T-cell (primary cell): ENCODE data around the gene YTHDF1. TPM values are rescaled to one million over a fixed set of nuclear protein-coding genes. Genes with fewer than 3 reads are reported as not detected.

Experiments
- ATAC-seq, 4 experiments: fragments of 200-7000 bp in 3 of 4; fragments of 150-1000 bp in 1 of 4; cut with Tn5 transposase; replicated peaks in 1 of 4; 1 replicate in 3 of 4; 2 replicates in 1 of 4; pipeline ENCODE4 v1.10.0; 2021; ENCODE audit warnings: moderate library complexity in 3 of 4, mild to moderate bottlenecking in 2 of 4, moderate number of reproducible peaks in 1 of 4
- CTCF ChIA-PET, 2 donors: fragments of 300-600 bp; sonication (Branson Sonifier 250); formaldehyde crosslinking; loops; one replicate each; lab custom pipeline; 2022; ENCODE audit warnings: antibody characterized with exemption in 2 of 2; lab: Charles Lee
- POLR2A ChIA-PET, 2 donors: fragments of 300-600 bp; sonication (Branson Sonifier 250); formaldehyde crosslinking; loops; one replicate each; lab custom pipeline; 2022; ENCODE audit warnings: antibody characterized with exemption in 2 of 2; lab: Charles Lee
- DNase-seq, 35 experiments: peaks; one replicate each; pipeline versions ENCODE4 v3.0.0 to v3.0.0-alpha.2; 2013 to 2023
- H3K27ac ChIP-seq: one replicate; pipeline ENCODE4 v1.5.1; 2013; ENCODE audit warnings: low read length
- H3K27me3 ChIP-seq, 2 experiments: replicated peaks in 1 of 2; 1 replicate in 1 of 2; 2 replicates in 1 of 2; pipeline versions ENCODE4 v1.6.1 to v1.7.0; 2013; ENCODE audit warnings: low read length in 1 of 2, mixed read lengths in 1 of 2; ENCODE audit not compliant: control insufficient read depth in 2 of 2, insufficient read depth in 2 of 2; ENCODE audit errors: extremely low read depth in 1 of 2
- H3K36me3 ChIP-seq, 2 donors: 1 replicate in 1 of 2; 2 replicates in 1 of 2; pipeline versions ENCODE4 v1.6.1 to v1.7.0; 2013; ENCODE audit warnings: low read length in 1 of 2; ENCODE audit not compliant: control insufficient read depth in 2 of 2, insufficient read depth in 1 of 2; ENCODE audit errors: extremely low read depth in 1 of 2
- H3K4me1 ChIP-seq, 2 experiments: 1 replicate in 1 of 2; 2 replicates in 1 of 2; pipeline versions ENCODE4 v1.6.1 to v1.7.0; 2013; ENCODE audit warnings: low read length in 2 of 2, mixed read lengths in 1 of 2; ENCODE audit not compliant: insufficient read depth in 2 of 2, control insufficient read depth in 1 of 2; ENCODE audit errors: extremely low read depth in 1 of 2
- H3K4me3 ChIP-seq, 2 donors: 1 replicate in 1 of 2; 2 replicates in 1 of 2; pipeline versions ENCODE4 v1.5.1 to v1.7.0; 2013; ENCODE audit warnings: mild to moderate bottlenecking in 2 of 2, low read length in 1 of 2, moderate library complexity in 1 of 2; ENCODE audit not compliant: control insufficient read depth in 1 of 2; ENCODE audit errors: extremely low read depth in 1 of 2
- H3K9me3 ChIP-seq: 2 replicates; pipeline ENCODE4 v1.7.0; 2013
- H3K27ac Mint-ChIP-seq, 2 donors: one replicate each; pipeline ENCODE4 v1.8.0; 2020 to 2021; ENCODE audit warnings: mild to moderate bottlenecking in 2 of 2, mixed read lengths in 2 of 2
- H3K27me3 Mint-ChIP-seq, 2 donors: one replicate each; pipeline ENCODE4 v1.8.0; 2021 to 2022; ENCODE audit warnings: mixed read lengths in 2 of 2
- H3K36me3 Mint-ChIP-seq: one replicate; pipeline ENCODE4 v1.8.0; 2021; ENCODE audit warnings: mixed read lengths
- H3K4me1 Mint-ChIP-seq, 3 donors: one replicate each; pipeline ENCODE4 v1.8.0; 2020 to 2022; ENCODE audit warnings: mixed read lengths in 3 of 3, mild to moderate bottlenecking in 1 of 3
- H3K4me3 Mint-ChIP-seq, 3 donors: one replicate each; pipeline ENCODE4 v1.8.0; 2020 to 2022; ENCODE audit warnings: mild to moderate bottlenecking in 3 of 3, mixed read lengths in 3 of 3, moderate library complexity in 3 of 3
- H3K9me3 Mint-ChIP-seq, 3 donors: one replicate each; pipeline ENCODE4 v1.8.0; 2020 to 2022; ENCODE audit warnings: mixed read lengths in 3 of 3
- WGBS: methylation state at CpG from one replicate; pipeline ENCODE4 v1.1.5; 2013; ENCODE audit warnings: missing lambda C conversion rate; ENCODE audit not compliant: insufficient coverage; 5-methylcytosine and 5-hydroxymethylcytosine counted together
- total RNA-seq, 35 experiments: library from RNA in 6 of 35; stranded (reverse) in 6 of 35; fragments of 120-200 nt in 1 of 35; gene quantifications; one replicate each; pipeline versions ENCODE4 v1.2.1 to v1.2.4 and lab custom pipeline; 2013 to 2026

Gene YTHDF1
- total RNA-seq, 5 donors from 2014 or later (not counting 1 experiment from before 2014, with no cell fraction given) = 36.7 to 44.5 (median 42.2) TPM

- no peak overlapping the region for H3K27ac ChIP-seq
- ChIA-PET CTCF (no interaction called here), POLR2A (interaction anchor here in 1 of 2 donors (0.6 kb wide), 1 partner anchor 18 kb away, joined by 3 read pairs; the partner anchor contains the start of gene BIRC7)
- H3K4me1 ChIP-seq = peaks cover 9 to 32% of the 10 kb centered on the region in 2 experiments
- Mint-ChIP-seq H3K9me3 (no peaks in the 10 kb centered on the region), H3K27me3 (peaks cover 0 to 5% of the 10 kb centered on the region in 2 donors), H3K4me3 (no peak overlapping the region), H3K36me3 (peaks cover 16% of the 10 kb centered on the region), H3K4me1 (peaks cover 30 to 34% (median 33%) of the 10 kb centered on the region in 3 donors), H3K27ac (no peak overlapping the region)
- ATAC-seq (no peak), DNase-seq (no peak)
- H3K9me3 ChIP-seq = no peaks in the 10 kb centered on the region
- no peak overlapping the region for H3K4me3 ChIP-seq
- WGBS = 100% methylated on average over 3 of the region's 7 CpGs
- H3K36me3 ChIP-seq = peaks cover 0 to 19% of the 10 kb centered on the region in 2 donors
- peaks cover 0 to 30% of the 10 kb centered on the region in 2 experiments for H3K27me3 ChIP-seq
Measured at GRCh38 chr20:63217706-63218105, 1.8 kb upstream of the YTHDF1 start.

GRCh38 chr20:63216849-63217471, 1.0 kb upstream of the YTHDF1 start:
- H3K4me3 ChIP-seq = peak overlapping the region; percentile 63 to 65
- Mint-ChIP-seq H3K27ac (peak overlapping the region; percentile 87 to 93), H3K27me3 (peaks cover 0 to 5% of the 10 kb centered on the region in 2 donors), H3K4me3 (peak overlapping the region; percentile 82 to 90 (median 86)), H3K4me1 (peaks cover 38 to 42% (median 40%) of the 10 kb centered on the region in 3 donors), H3K36me3 (peaks cover 22% of the 10 kb centered on the region), H3K9me3 (no peaks in the 10 kb centered on the region)
- POLR2A ChIA-PET = no interaction called here
- no peak for ATAC-seq
- H3K27ac ChIP-seq = peak overlapping the region; percentile 66
- CTCF ChIA-PET = no interaction called here
- H3K4me1 ChIP-seq = peaks cover 9 to 40% of the 10 kb centered on the region in 2 experiments
- peaks cover 0 to 27% of the 10 kb centered on the region in 2 donors for H3K36me3 ChIP-seq
- H3K27me3 ChIP-seq = peaks cover 0 to 26% of the 10 kb centered on the region in 2 experiments
- WGBS = 89% methylated on average over 10 of the region's 13 CpGs
- DNase-seq = no peak
- no peaks in the 10 kb centered on the region for H3K9me3 ChIP-seq

GRCh38 chr20:63215101-63216040, 560 bp downstream of the YTHDF1 start:
- peaks cover 0 to 1% of the 10 kb centered on the region in 2 donors for H3K27me3 Mint-ChIP-seq
- 2% methylated on average over 72 of the region's 81 CpGs for WGBS
- H3K9me3 Mint-ChIP-seq = no peaks in the 10 kb centered on the region

GRCh38 chr20:63214514-63214913, 1.4 kb downstream of the YTHDF1 start:
- 70% methylated on average over 5 of the region's 6 CpGs for WGBS
- peaks cover 6 to 45% of the 10 kb centered on the region in 2 donors for H3K36me3 ChIP-seq
- H3K27ac ChIP-seq = no peak overlapping the region
- H3K27me3 ChIP-seq = peaks cover 0 to 9% of the 10 kb centered on the region in 2 experiments
- peaks cover 9 to 60% of the 10 kb centered on the region in 2 experiments for H3K4me1 ChIP-seq
- peak overlapping the region; percentile 89 to 90 (median 90) for H3K4me3 Mint-ChIP-seq
- H3K9me3 Mint-ChIP-seq = no peaks in the 10 kb centered on the region
- H3K36me3 Mint-ChIP-seq = peaks cover 34% of the 10 kb centered on the region
- ChIA-PET CTCF (interaction anchor here (1.1 to 2.0 kb wide), 2 partner anchors 9 to 279 kb away, joined by 3 to 5 read pairs; no protein-coding TSS in a partner anchor), POLR2A (interaction anchor here in 1 of 2 donors (0.6 kb wide), 1 partner anchor 663 kb away, joined by 4 read pairs; no protein-coding TSS in a partner anchor)
- H3K9me3 ChIP-seq = no peaks in the 10 kb centered on the region
- no peaks in the 10 kb centered on the region for H3K27me3 Mint-ChIP-seq
- peaks cover 56 to 64% (median 62%) of the 10 kb centered on the region in 3 donors for H3K4me1 Mint-ChIP-seq
- no peak overlapping the region for H3K4me3 ChIP-seq
- DNase-seq (no peak), ATAC-seq (no peak)
- H3K27ac Mint-ChIP-seq = peak overlapping the region; percentile 85

More at GRCh38 chr20:63215101-63216040, 560 bp downstream of the YTHDF1 start:
- ChIA-PET POLR2A (no interaction called here), CTCF (interaction anchor here (1.1 to 2.0 kb wide), 2 partner anchors 8 to 278 kb away, joined by 3 to 5 read pairs; no protein-coding TSS in a partner anchor)
- Mint-ChIP-seq H3K27ac (peak overlapping the region; percentile 85), H3K36me3 (peaks cover 27% of the 10 kb centered on the region), H3K4me1 (peaks cover 47 to 57% (median 55%) of the 10 kb centered on the region in 3 donors), H3K4me3 (peak overlapping the region; percentile 89 to 90 (median 90))
- ATAC-seq = no peak
- no peak overlapping the region for H3K27ac ChIP-seq
- H3K4me1 ChIP-seq = peaks cover 9 to 53% of the 10 kb centered on the region in 2 experiments
- peaks cover 0 to 17% of the 10 kb centered on the region in 2 experiments for H3K27me3 ChIP-seq
- peaks cover 0 to 37% of the 10 kb centered on the region in 2 donors for H3K36me3 ChIP-seq
- no peaks in the 10 kb centered on the region for H3K9me3 ChIP-seq
- H3K4me3 ChIP-seq = peak overlapping the region; percentile 72 to 75
- peak in 3 of 35 experiments; percentile 13 to 40 (median 13) for DNase-seq

- Mint-ChIP-seq H3K27ac (peak overlapping the region in 1 of 2 donors; percentile 4), H3K9me3 (no peaks in the 10 kb centered on the region), H3K4me1 (peaks cover 66 to 72% (median 68%) of the 10 kb centered on the region in 3 donors), H3K4me3 (peak overlapping the region in 1 of 3 donors; percentile 24), H3K36me3 (peaks cover 44% of the 10 kb centered on the region), H3K27me3 (no peaks in the 10 kb centered on the region)
- ChIA-PET CTCF (interaction anchor here in 1 of 2 donors (0.9 kb wide), 1 partner anchor 11 kb away, joined by 4 read pairs; no protein-coding TSS in a partner anchor), POLR2A (no interaction called here)
- H3K36me3 ChIP-seq = peaks cover 11 to 61% of the 10 kb centered on the region in 2 donors
- no peak for DNase-seq
- 88% methylated on average over 1 of the region's 5 CpGs for WGBS
- H3K27ac ChIP-seq = no peak overlapping the region
- H3K9me3 ChIP-seq = no peaks in the 10 kb centered on the region
- peaks cover 9 to 63% of the 10 kb centered on the region in 2 experiments for H3K4me1 ChIP-seq
- no peak for ATAC-seq
- no peaks in the 10 kb centered on the region for H3K27me3 ChIP-seq
- H3K4me3 ChIP-seq = no peak overlapping the region
Measured at GRCh38 chr20:63212792-63213191, 3.1 kb downstream of the YTHDF1 start.
